T-helper 1 cell treated with Interleukin-12 subunit alpha and Interleukin-12 subunit beta and Interleukin-4 antibody, amounts not matched to agents 30 μg/mL and 1 μg/mL, for 36 hours (primary cell): ENCODE data around the gene CDK16.

Experiments used
- H3K27ac Mint-ChIP-seq: one replicate; pipeline ENCODE4 v1.8.0; 2021; ENCODE audit warnings: mild to moderate bottlenecking, mixed read lengths
- H3K27me3 Mint-ChIP-seq: one replicate; pipeline ENCODE4 v1.8.0; 2021; ENCODE audit warnings: low read depth, mixed read lengths
- H3K36me3 Mint-ChIP-seq: one replicate; pipeline ENCODE4 v1.8.0; 2021; ENCODE audit warnings: low read depth, mixed read lengths
- H3K4me1 Mint-ChIP-seq: one replicate; pipeline ENCODE4 v1.8.0; 2021; ENCODE audit warnings: low read depth, mixed read lengths
- H3K4me3 Mint-ChIP-seq: one replicate; pipeline ENCODE4 v1.8.0; 2021; ENCODE audit warnings: mild to moderate bottlenecking, moderate library complexity, mixed read lengths
- H3K9me3 Mint-ChIP-seq: one replicate; pipeline ENCODE4 v1.8.0; 2021; ENCODE audit warnings: mixed read lengths

CDK16 gene

DNA sequence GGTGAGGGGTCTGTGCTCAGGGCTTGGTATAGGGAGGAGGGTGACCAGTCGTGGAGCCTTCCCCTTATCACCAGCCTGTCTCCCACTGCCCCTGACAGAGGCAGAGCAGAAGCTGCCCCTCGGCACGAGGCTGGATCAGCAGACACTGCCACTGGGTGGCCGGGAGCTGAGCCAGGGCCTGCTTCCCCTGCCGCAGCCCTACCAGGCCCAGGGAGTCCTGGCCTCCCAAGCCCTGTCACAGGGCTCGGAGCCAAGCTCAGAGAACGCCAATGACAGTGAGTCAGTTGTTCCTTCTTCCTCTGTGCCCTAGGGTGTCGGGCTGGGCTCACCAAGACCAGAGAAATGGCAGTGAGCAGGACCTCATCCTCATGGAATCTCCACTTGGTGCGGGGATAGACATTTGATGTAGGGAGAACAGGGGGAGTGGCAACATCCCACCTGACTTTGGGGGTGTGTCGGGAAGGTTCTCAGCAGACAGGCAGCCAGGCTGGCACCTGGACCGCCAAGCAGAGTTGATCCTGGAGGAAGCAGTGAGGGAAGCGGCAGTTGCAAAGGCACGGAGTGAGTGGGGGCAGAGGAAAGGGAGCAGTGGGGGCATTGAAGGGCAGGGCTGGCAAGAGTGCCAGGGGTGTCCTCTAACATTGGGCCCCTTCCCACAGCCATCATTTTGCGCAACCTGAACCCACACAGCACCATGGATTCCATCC is 39.1 kb upstream of the CDK16 start:
- no peaks in the 10 kb centered on the region for H3K9me3 Mint-ChIP-seq
- no peak overlapping the region for H3K27ac Mint-ChIP-seq
- H3K4me3 Mint-ChIP-seq = no peak overlapping the region
- no peaks in the 10 kb centered on the region for H3K27me3 Mint-ChIP-seq
- peaks cover 18% of the 10 kb centered on the region for H3K36me3 Mint-ChIP-seq
- no peaks in the 10 kb centered on the region for H3K4me1 Mint-ChIP-seq

DNA sequence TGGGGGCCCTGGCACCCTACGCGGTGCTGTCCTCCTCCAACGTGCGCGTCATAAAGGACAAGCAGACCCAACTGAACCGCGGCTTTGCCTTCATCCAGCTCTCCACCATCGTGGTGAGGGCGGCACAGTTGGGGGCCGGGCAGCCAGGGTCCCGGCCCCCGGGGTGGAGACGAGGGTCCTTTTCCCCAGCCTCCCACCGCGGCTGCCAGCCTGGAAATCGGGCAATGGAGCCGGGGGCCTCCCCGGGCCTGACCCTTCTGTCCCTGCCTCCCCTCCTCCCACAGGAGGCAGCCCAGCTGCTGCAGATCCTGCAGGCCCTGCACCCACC is 38.6 kb upstream of the CDK16 start:
- Mint-ChIP-seq H3K36me3 (peaks cover 18% of the 10 kb centered on the region), H3K4me1 (no peaks in the 10 kb centered on the region), H3K9me3 (no peaks in the 10 kb centered on the region), H3K4me3 (no peak overlapping the region), H3K27me3 (no peaks in the 10 kb centered on the region), H3K27ac (no peak overlapping the region)

DNA sequence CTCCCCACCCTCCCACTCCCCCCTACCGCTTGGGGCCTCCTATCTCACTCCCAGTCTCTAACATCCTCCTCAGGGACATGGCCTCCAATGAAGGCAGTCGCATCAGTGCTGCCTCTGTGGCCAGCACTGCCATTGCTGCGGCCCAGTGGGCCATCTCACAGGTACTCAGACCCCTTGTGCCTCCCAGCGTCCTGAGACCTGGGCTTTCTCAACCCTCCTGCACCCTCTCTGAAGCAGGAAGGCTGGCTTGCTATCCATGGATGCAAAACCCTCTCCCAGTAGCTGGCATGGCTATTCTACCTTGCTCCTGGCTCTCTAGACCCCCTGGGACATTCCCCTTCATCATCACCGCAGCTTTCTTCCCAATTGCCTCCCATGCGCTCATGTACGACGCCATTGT is 38.1 kb upstream of the CDK16 start:
- Mint-ChIP-seq H3K4me1 (no peaks in the 10 kb centered on the region), H3K4me3 (no peak overlapping the region), H3K36me3 (peaks cover 18% of the 10 kb centered on the region), H3K9me3 (no peaks in the 10 kb centered on the region), H3K27me3 (no peaks in the 10 kb centered on the region), H3K27ac (no peak overlapping the region)

DNA sequence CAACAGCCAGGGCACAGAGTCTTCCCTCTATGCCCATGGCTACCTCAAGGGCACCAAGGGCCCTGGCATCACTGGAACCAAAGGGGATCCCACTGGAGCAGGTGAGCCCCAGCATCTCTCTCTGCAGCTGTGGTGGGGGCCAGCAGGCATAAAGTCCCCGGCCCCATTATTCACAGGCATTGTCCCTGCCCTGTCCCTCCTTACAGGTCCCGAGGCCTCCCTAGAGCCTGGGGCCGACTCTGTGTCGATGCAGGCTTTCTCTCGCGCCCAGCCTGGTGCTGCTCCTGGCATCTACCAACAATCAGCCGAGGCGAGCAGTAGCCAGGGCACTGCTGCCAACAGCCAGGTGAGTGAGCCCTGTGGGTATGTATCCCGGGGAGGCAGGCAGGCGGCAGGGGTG is 37.2 kb upstream of the CDK16 start:
- H3K4me1 Mint-ChIP-seq = no peaks in the 10 kb centered on the region
- no peak overlapping the region for H3K27ac Mint-ChIP-seq
- no peaks in the 10 kb centered on the region for H3K9me3 Mint-ChIP-seq
- H3K36me3 Mint-ChIP-seq = peaks cover 20% of the 10 kb centered on the region
- H3K27me3 Mint-ChIP-seq = no peaks in the 10 kb centered on the region
- H3K4me3 Mint-ChIP-seq = no peak overlapping the region

DNA sequence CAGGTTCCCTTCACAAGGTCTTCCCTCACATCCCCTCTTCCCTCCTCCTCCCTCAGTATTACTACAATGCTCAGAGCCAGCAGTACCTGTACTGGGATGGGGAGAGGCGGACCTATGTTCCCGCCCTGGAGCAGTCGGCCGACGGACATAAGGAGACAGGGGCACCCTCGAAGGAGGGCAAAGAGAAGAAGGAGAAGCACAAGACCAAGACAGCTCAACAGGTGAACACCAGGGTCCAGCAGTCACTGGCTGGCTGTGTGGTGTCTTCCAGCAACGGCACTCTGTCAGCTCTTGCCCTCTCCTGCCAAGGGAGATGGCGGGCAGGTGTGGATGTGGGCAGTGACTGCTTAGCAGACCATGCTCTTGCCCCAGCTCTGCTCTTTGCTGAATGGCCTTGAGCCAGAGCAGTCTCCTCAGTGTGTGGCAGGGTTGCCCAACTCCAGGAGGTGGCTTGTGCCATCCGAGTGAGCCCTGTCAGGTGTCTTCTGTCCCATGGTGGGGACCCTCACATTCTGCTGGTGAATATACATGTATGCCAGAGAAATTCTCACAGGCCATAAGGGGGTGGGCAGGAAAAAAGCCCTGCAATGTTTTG is 36.3 kb upstream of the CDK16 start:
- peaks cover 17% of the 10 kb centered on the region for H3K36me3 Mint-ChIP-seq

DNA sequence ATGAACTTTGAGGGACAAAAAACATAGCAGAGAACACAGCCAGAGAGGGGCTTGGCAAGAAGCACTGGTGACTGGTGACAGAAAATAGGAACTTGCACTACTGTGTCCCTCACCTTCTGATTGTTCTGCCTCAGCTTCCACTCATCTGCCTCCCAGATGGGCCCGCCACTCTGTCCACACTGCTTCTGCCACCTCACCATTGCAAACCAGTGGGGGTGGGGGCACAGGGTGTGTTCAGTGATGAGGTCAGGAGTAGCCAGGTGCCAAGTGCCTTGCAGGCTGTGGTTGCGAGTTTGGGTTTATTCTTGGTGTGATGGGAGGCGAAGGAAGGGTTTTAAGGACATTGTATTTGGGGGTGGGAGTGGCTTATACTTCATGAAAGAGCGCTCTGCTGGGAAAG is 34.0 kb upstream of the CDK16 start:
- H3K9me3 Mint-ChIP-seq = no peaks in the 10 kb centered on the region
- H3K36me3 Mint-ChIP-seq = peaks cover 10% of the 10 kb centered on the region
- H3K4me3 Mint-ChIP-seq = no peak overlapping the region
- no peaks in the 10 kb centered on the region for H3K4me1 Mint-ChIP-seq
- no peaks in the 10 kb centered on the region for H3K27me3 Mint-ChIP-seq
- H3K27ac Mint-ChIP-seq = no peak overlapping the region

More for the DNA sequence above, 36.3 kb upstream of the CDK16 start:
- H3K27ac Mint-ChIP-seq = no peak overlapping the region
- H3K9me3 Mint-ChIP-seq = no peaks in the 10 kb centered on the region
- no peaks in the 10 kb centered on the region for H3K4me1 Mint-ChIP-seq
- H3K27me3 Mint-ChIP-seq = no peaks in the 10 kb centered on the region
- H3K4me3 Mint-ChIP-seq = no peak overlapping the region

DNA sequence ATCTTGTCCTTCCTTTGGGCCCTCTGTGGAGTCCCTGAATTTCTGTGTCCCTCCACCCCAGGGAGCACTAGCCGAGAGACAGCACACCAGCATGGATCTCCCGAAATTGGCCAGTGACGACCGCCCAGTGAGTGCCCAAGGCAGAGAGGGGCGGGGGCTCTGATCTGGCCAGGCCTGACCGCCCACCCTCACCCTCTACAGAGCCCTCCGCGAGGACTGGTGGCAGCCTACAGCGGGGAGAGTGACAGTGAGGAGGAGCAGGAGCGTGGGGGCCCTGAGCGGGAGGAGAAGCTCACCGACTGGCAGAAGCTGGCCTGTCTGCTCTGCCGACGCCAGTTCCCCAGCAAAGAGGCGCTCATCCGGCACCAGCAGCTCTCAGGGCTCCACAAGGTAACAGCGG is 33.2 kb upstream of the CDK16 start:
- H3K36me3 Mint-ChIP-seq = peaks cover 10% of the 10 kb centered on the region
- no peak overlapping the region for H3K4me3 Mint-ChIP-seq
- no peaks in the 10 kb centered on the region for H3K27me3 Mint-ChIP-seq
- H3K27ac Mint-ChIP-seq = no peak overlapping the region
- no peaks in the 10 kb centered on the region for H3K4me1 Mint-ChIP-seq
- H3K9me3 Mint-ChIP-seq = no peaks in the 10 kb centered on the region

DNA sequence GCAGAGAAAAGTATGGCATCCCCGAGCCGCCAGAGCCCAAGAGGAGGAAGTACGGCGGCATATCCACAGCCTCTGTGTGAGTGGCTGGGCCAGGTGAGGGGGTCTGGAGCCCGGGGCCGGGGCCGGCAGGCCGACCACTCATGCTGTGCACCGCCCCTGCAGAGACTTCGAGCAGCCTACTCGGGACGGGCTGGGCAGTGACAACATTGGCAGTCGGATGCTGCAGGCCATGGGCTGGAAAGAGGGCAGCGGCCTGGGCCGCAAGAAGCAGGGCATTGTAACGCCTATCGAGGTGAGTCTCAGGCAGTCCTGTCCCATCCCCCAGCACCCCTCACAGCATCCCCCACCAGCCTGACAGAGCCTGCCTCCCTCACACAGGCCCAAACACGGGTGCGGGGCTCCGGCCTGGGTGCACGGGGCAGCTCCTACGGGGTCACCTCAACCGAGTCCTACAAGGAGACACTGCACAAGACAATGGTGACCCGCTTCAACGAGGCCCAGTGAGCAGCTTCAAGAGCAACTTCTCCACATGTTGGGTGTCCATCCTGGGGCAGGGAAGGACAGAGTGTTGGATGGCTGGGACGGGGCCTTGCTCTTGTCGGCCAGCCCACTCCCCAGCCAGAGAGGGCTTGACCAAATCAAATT is 32.3 kb upstream of the CDK16 start:
- Mint-ChIP-seq H3K27ac (no peak overlapping the region), H3K27me3 (no peaks in the 10 kb centered on the region), H3K4me3 (no peak overlapping the region), H3K4me1 (peaks cover 6% of the 10 kb centered on the region), H3K9me3 (no peaks in the 10 kb centered on the region), H3K36me3 (peaks cover 10% of the 10 kb centered on the region)

DNA sequence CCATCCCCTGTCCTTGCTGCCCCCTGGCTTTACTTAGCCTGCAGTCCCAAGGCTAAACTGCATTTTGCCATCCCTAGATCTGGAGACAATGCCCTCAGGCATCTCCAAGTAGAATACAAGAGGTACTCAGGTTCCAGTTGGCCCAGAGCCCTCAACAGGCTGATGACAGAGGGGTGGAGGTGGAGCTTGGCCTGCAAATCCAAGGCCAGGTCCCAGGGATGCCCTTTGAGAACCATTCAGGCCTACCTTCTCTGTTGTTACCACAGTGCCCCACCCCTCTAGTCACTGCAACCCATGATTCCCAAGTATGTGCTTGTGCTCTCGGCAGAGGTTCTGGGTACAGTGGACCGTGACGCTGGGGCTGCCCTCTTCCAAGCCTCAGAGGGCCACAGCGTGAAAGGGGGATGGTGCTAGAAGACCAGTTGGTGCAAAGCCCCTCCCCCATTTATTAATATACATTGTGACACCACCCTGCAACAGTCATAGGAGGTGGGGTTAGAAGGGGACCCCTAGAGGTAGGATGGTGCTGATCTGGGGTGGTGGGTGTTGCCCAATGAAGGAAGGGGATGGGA is 31.3 kb upstream of the CDK16 start:
- Mint-ChIP-seq H3K27me3 (no peaks in the 10 kb centered on the region), H3K4me3 (no peak overlapping the region), H3K4me1 (peaks cover 10% of the 10 kb centered on the region), H3K36me3 (peaks cover 10% of the 10 kb centered on the region), H3K9me3 (no peaks in the 10 kb centered on the region), H3K27ac (peak overlapping the region; percentile 15)

DNA sequence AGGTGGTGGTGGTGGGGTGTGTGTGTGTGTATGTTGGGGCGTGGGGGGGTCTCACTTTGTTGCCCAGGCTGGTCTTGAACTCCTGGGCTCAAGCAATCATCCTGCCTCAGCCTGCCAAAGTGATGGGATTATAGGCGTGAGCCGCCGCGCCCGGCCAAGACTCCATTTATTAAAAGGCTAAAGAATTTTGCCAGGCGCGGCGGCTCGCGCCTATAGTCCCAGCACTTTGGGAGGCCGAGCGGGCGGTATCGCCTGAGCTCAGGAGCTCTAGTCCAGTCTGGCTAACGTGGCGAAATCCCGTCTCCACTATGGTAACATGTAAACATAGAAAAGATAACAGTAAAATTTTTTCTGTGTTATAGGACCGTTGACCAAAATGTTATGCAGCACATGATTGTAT is 28.6 kb upstream of the CDK16 start:
- H3K27me3 Mint-ChIP-seq = no peaks in the 10 kb centered on the region
- no peaks in the 10 kb centered on the region for H3K9me3 Mint-ChIP-seq
- H3K27ac Mint-ChIP-seq = no peak overlapping the region
- H3K36me3 Mint-ChIP-seq = peaks cover 6% of the 10 kb centered on the region
- H3K4me3 Mint-ChIP-seq = no peak overlapping the region
- peaks cover 26% of the 10 kb centered on the region for H3K4me1 Mint-ChIP-seq

DNA sequence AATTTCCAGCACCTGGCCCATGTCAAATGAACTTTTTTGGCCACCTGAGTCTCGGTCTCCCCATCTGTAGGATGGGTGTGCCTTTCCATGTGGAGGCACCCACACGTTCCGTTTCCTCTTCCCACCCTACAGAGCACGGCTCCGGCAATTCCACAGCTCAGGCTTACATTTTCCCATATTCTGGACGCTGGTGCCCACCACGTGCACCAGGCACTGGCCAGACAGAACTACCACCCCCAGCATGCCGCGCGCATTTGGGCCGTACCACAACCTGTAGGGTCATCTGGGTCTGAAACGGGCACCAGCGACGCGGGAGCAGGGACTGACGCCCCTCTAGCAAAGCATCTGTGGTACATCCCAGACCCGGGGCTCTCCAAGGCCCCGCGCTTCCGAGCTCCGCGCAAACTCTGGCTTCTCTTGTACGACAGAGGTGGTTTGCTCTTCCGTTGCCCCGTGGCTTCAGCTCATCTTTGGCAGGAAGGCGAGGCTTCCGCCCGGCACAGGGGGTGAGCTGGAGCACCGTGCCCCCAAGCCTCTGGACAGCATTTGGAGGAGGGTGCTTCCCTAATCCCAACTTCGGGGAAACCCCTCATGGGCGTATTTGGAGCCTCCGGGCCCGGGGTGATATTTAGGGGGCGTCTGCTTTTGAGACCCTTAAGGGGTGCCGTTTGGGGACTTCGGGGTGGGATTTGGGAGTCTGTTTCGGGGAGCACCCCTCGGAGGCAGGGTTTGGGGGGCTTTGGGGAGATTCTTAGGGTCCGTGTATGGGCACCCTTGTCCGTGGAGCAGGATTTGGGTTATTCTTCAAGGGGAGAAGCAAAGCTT is 27.8 kb upstream of the CDK16 start:
- Mint-ChIP-seq H3K27me3 (no peaks in the 10 kb centered on the region), H3K36me3 (peaks cover 7% of the 10 kb centered on the region), H3K9me3 (no peaks in the 10 kb centered on the region), H3K4me3 (peak overlapping the region; percentile 94), H3K27ac (peak overlapping the region; percentile 95), H3K4me1 (peaks cover 30% of the 10 kb centered on the region)

DNA sequence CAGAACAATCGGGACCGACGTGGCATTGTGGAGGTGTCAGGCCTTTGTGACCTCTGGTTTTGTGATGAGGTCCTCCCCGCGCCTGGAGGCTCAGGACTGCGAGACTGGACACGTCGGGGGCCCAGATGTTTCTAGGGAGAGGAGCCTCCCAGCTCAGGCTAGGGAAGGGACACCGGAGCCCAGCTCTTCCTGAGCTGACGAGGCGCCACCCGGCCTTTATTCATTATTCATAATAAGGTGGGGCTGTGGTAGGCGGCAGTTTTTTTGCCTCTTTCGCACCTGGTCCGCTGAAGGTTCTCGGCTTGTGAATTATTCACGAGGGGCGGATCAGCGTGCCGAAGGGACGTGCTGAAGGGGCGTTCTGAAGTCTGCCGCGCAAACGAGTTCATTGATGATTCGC is 27.1 kb upstream of the CDK16 start:
- Mint-ChIP-seq H3K4me3 (peak overlapping the region; percentile 94), H3K9me3 (no peaks in the 10 kb centered on the region), H3K36me3 (peaks cover 6% of the 10 kb centered on the region), H3K27ac (peak overlapping the region; percentile 95), H3K4me1 (peaks cover 37% of the 10 kb centered on the region), H3K27me3 (no peaks in the 10 kb centered on the region)

DNA sequence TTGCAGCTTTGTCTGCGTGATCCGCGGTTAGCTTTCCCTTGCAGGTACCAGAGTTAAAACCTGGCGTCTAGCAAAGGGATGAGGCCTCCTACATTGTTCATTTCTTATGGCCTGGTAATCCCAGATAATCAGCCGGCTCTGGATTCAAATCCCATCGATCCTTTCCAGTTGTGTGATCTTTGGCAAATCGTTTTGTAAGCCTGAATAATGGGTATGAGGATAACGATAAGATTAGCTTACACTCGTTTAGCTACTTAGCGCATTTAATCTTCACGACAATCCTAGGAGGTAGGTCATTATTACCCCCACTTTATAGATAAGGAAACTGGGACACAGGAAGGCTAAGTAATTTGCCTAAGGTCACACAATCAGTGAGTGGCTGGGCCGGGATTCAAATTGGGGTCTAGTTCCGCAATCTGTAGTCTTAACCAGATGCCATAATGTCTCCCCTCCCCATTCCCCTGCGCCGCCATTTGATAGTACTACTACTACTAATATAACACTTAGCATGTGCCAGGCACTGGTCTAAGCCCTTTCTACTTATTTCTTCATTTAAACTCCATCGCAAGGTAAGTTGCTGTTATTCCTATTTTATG is 26.6 kb upstream of the CDK16 start:
- Mint-ChIP-seq H3K9me3 (no peaks in the 10 kb centered on the region), H3K4me3 (peak overlapping the region; percentile 94), H3K4me1 (peaks cover 43% of the 10 kb centered on the region), H3K36me3 (peaks cover 6% of the 10 kb centered on the region), H3K27me3 (no peaks in the 10 kb centered on the region), H3K27ac (peak overlapping the region; percentile 95)

DNA sequence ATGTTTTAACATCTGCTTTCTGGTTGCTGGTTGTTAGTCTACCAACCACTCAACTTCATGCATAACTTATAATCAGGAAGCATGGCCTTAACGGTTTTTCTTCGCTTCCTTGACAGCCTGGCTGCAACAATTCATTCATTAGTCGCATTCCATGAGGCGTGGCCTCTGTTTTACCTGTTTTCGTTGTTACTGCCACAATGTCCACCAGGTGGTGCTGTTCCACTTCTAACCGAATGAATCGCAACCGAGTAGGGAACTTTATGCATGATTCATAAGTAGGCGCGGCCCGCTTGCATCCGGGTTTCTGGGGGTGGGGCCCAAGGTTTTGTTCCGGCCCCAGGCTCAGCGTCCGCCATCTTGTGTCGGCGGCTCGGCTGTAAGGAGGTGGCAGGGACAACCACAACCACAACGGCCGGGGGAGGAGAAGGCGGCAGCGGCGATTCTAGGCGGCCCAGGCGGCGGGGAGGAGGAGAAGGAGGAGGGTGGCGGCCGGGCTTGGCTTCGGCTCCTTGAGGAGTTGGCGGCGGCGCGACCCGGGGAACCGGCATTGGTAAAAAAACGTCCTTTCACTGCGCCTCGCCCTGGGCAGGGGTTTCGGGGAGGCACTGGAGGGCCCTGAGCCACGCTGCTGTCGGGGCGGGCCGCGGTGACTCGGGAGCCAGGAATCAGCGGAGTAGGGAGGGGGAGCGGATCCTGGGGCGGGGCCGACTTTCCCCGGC is 24.8 kb upstream of the CDK16 start, which contains the start of gene UBA1:
UBA1 (plus strand) TSS at position 355 of the 719 bp plus-strand sequence. CDS start 4,974 bp downstream, outside the sequence.
- Mint-ChIP-seq H3K27me3 (no peaks in the 10 kb centered on the region), H3K27ac (peak within 1 kb of the TSS; percentile 98), H3K36me3 (peaks cover 6% of the 10 kb centered on the region), H3K4me1 (peaks cover 47% of the 10 kb centered on the region), H3K9me3 (no peaks in the 10 kb centered on the region), H3K4me3 (peak within 1 kb of the TSS; percentile 95)
